ENCODE measurements around the gene CFAP299.

Gene CFAP299

GRCh38 chr4:80831383-80832361 lies 496.1 kb downstream of the CFAP299 start:
- Mint-ChIP-seq H3K27me3 (no peaks in the 10 kb centered on the region), H3K4me1 (no peaks in the 10 kb centered on the region), H3K27ac (ENCODE audit: low read depth) (no peak overlapping the region), H3K36me3 (ENCODE audit: insufficient read depth) (no peaks in the 10 kb centered on the region), H3K4me3 (no peak overlapping the region), H3K9me3 (no peaks in the 10 kb centered on the region)
- ATAC-seq (replicated peaks; ENCODE audit: extremely low read depth, poor library complexity, severe bottlenecking): no peak
- DNase-seq (ENCODE audit: low spot score in 2 of 2): no peak

- Mint-ChIP-seq H3K27ac (ENCODE audit: low read depth) (no peak overlapping the region), H3K36me3 (ENCODE audit: insufficient read depth) (no peaks in the 10 kb centered on the region), H3K4me3 (no peak overlapping the region), H3K4me1 (no peaks in the 10 kb centered on the region), H3K27me3 (no peaks in the 10 kb centered on the region), H3K9me3 (no peaks in the 10 kb centered on the region)
- ATAC-seq (replicated peaks; ENCODE audit: extremely low read depth, poor library complexity, severe bottlenecking) (no peak), DNase-seq (ENCODE audit: low spot score in 2 of 2) (no peak)
Observed at GRCh38 chr4:80839281-80839680, 503.8 kb downstream of the CFAP299 start.

- no peak overlapping the region for H3K27ac Mint-ChIP-seq (ENCODE audit: low read depth)
- no peaks in the 10 kb centered on the region for H3K27me3 Mint-ChIP-seq
- no peaks in the 10 kb centered on the region for H3K9me3 Mint-ChIP-seq
- H3K4me1 Mint-ChIP-seq: no peaks in the 10 kb centered on the region
- no peaks in the 10 kb centered on the region for H3K36me3 Mint-ChIP-seq (ENCODE audit: insufficient read depth)
- no peak for DNase-seq (ENCODE audit: low spot score in 2 of 2)
- no peak for ATAC-seq (replicated peaks; ENCODE audit: extremely low read depth, poor library complexity, severe bottlenecking)
- no peak overlapping the region for H3K4me3 Mint-ChIP-seq
Observed at GRCh38 chr4:80839792-80840191, 504.3 kb downstream of the CFAP299 start.

GRCh38 chr4:80840396-80840795 lies 504.9 kb downstream of the CFAP299 start:
- Mint-ChIP-seq H3K4me3 (no peak overlapping the region), H3K36me3 (ENCODE audit: insufficient read depth) (no peaks in the 10 kb centered on the region), H3K27me3 (no peaks in the 10 kb centered on the region), H3K27ac (ENCODE audit: low read depth) (no peak overlapping the region), H3K4me1 (no peaks in the 10 kb centered on the region), H3K9me3 (peaks cover 5% of the 10 kb centered on the region)
- ATAC-seq (replicated peaks; ENCODE audit: extremely low read depth, poor library complexity, severe bottlenecking) (no peak), DNase-seq (ENCODE audit: low spot score in 2 of 2) (no peak)

GRCh38 chr4:80841587-80842281 lies 506.2 kb downstream of the CFAP299 start:
- DNase-seq (ENCODE audit: low spot score in 2 of 2) (no peak), ATAC-seq (replicated peaks; ENCODE audit: extremely low read depth, poor library complexity, severe bottlenecking) (no peak)
- Mint-ChIP-seq H3K36me3 (ENCODE audit: insufficient read depth) (no peaks in the 10 kb centered on the region), H3K4me3 (no peak overlapping the region), H3K9me3 (peaks cover 7% of the 10 kb centered on the region), H3K4me1 (no peaks in the 10 kb centered on the region), H3K27ac (ENCODE audit: low read depth) (no peak overlapping the region), H3K27me3 (no peaks in the 10 kb centered on the region)

GRCh38 chr4:80846210-80846609 lies 510.7 kb downstream of the CFAP299 start:
- Mint-ChIP-seq H3K27me3 (no peaks in the 10 kb centered on the region), H3K36me3 (ENCODE audit: insufficient read depth) (no peaks in the 10 kb centered on the region), H3K4me1 (no peaks in the 10 kb centered on the region), H3K4me3 (no peak overlapping the region), H3K27ac (ENCODE audit: low read depth) (no peak overlapping the region), H3K9me3 (peaks cover 7% of the 10 kb centered on the region)
- ATAC-seq (replicated peaks; ENCODE audit: extremely low read depth, poor library complexity, severe bottlenecking) (no peak), DNase-seq (ENCODE audit: low spot score in 2 of 2) (no peak)

- DNase-seq (ENCODE audit: low spot score in 2 of 2): no peak
- no peaks in the 10 kb centered on the region for H3K4me1 Mint-ChIP-seq
- no peaks in the 10 kb centered on the region for H3K9me3 Mint-ChIP-seq
- no peak overlapping the region for H3K4me3 Mint-ChIP-seq
- no peaks in the 10 kb centered on the region for H3K27me3 Mint-ChIP-seq
- ATAC-seq (replicated peaks; ENCODE audit: extremely low read depth, poor library complexity, severe bottlenecking): no peak
- H3K36me3 Mint-ChIP-seq (ENCODE audit: insufficient read depth): no peaks in the 10 kb centered on the region
- no peak overlapping the region for H3K27ac Mint-ChIP-seq (ENCODE audit: low read depth)
Observed at GRCh38 chr4:80852061-80852460, 516.5 kb downstream of the CFAP299 start.

- no peaks in the 10 kb centered on the region for H3K36me3 Mint-ChIP-seq (ENCODE audit: insufficient read depth)
- H3K4me1 Mint-ChIP-seq: no peaks in the 10 kb centered on the region
- no peak overlapping the region for H3K27ac Mint-ChIP-seq (ENCODE audit: low read depth)
- no peak for ATAC-seq (replicated peaks; ENCODE audit: extremely low read depth, poor library complexity, severe bottlenecking)
- no peak for DNase-seq (ENCODE audit: low spot score in 2 of 2)
- H3K9me3 Mint-ChIP-seq: no peaks in the 10 kb centered on the region
- no peak overlapping the region for H3K4me3 Mint-ChIP-seq
- H3K27me3 Mint-ChIP-seq: no peaks in the 10 kb centered on the region
Observed at GRCh38 chr4:80873571-80873970, 538.0 kb downstream of the CFAP299 start.

GRCh38 chr4:80874979-80875378 lies 539.4 kb downstream of the CFAP299 start:
- DNase-seq (ENCODE audit: low spot score in 2 of 2): no peak
- no peaks in the 10 kb centered on the region for H3K36me3 Mint-ChIP-seq (ENCODE audit: insufficient read depth)

GRCh38 chr4:80875642-80876041 lies 540.1 kb downstream of the CFAP299 start:
- Mint-ChIP-seq H3K27me3 (peaks cover 12% of the 10 kb centered on the region), H3K4me1 (no peaks in the 10 kb centered on the region), H3K27ac (ENCODE audit: low read depth) (no peak overlapping the region), H3K4me3 (no peak overlapping the region), H3K9me3 (no peaks in the 10 kb centered on the region), H3K36me3 (ENCODE audit: insufficient read depth) (no peaks in the 10 kb centered on the region)
- no peak for DNase-seq (ENCODE audit: low spot score in 2 of 2)
- ATAC-seq (replicated peaks; ENCODE audit: extremely low read depth, poor library complexity, severe bottlenecking): peak; percentile 32

More at GRCh38 chr4:80874979-80875378, 539.4 kb downstream of the CFAP299 start:
- Mint-ChIP-seq H3K27me3 (peaks cover 7% of the 10 kb centered on the region), H3K27ac (ENCODE audit: low read depth) (no peak overlapping the region), H3K4me3 (no peak overlapping the region), H3K9me3 (no peaks in the 10 kb centered on the region), H3K4me1 (no peaks in the 10 kb centered on the region)
- no peak for ATAC-seq (replicated peaks; ENCODE audit: extremely low read depth, poor library complexity, severe bottlenecking)

GRCh38 chr4:80876810-80877209 lies 541.3 kb downstream of the CFAP299 start:
- DNase-seq (ENCODE audit: low spot score in 2 of 2) (no peak), ATAC-seq (replicated peaks; ENCODE audit: extremely low read depth, poor library complexity, severe bottlenecking) (no peak)
- no peaks in the 10 kb centered on the region for H3K36me3 Mint-ChIP-seq (ENCODE audit: insufficient read depth)
- no peaks in the 10 kb centered on the region for H3K4me1 Mint-ChIP-seq
- no peak overlapping the region for H3K27ac Mint-ChIP-seq (ENCODE audit: low read depth)
- H3K9me3 Mint-ChIP-seq: no peaks in the 10 kb centered on the region
- H3K4me3 Mint-ChIP-seq: no peak overlapping the region
- H3K27me3 Mint-ChIP-seq: peaks cover 16% of the 10 kb centered on the region

- ATAC-seq (replicated peaks; ENCODE audit: extremely low read depth, poor library complexity, severe bottlenecking): no peak
- Mint-ChIP-seq H3K27me3 (peaks cover 23% of the 10 kb centered on the region), H3K36me3 (ENCODE audit: insufficient read depth) (no peaks in the 10 kb centered on the region), H3K27ac (ENCODE audit: low read depth) (no peak overlapping the region), H3K9me3 (no peaks in the 10 kb centered on the region), H3K4me1 (no peaks in the 10 kb centered on the region), H3K4me3 (no peak overlapping the region)
- no peak for DNase-seq (ENCODE audit: low spot score in 2 of 2)
Observed at GRCh38 chr4:80878218-80878617, 542.7 kb downstream of the CFAP299 start.

Data from central memory CD8-positive, alpha-beta T cell (primary cell).